HEK293 (cell line): Measurements from ENCODE around the gene SH3PXD2B.

Source experiments
- CTCF ChIA-PET: fragments of 350-600 bp; formaldehyde crosslinking; extraction: SDS; loops from one replicate; lab custom pipeline; 2021; ENCODE audit warnings: antibody characterized with exemption; lab: Yijun Ruan, JAX
- POLR2A ChIA-PET: fragments of 300-600 bp; formaldehyde crosslinking; extraction: SDS; loops from one replicate; lab custom pipeline; 2020; ENCODE audit warnings: antibody characterized with exemption, inconsistent platforms; lab: Yijun Ruan, JAX
- H3K27ac ChIP-seq: fragments of 200-500 bp; sonication (Bioruptor generic); 2 replicates; pipeline ENCODE4 v1.5.1; 2014; ENCODE audit warnings: low read depth, low read length, control low read depth, inconsistent platforms; ENCODE audit errors: extremely low read depth
- H3K36me3 ChIP-seq, 2 experiments: fragments of 200-500 bp in 1 of 2; sonication (Bioruptor generic) in 1 of 2; 1 replicate in 1 of 2; 2 replicates in 1 of 2; pipeline ENCODE4 v1.5.1; 2014 to 2017; ENCODE audit warnings: inconsistent platforms in 2 of 2, low read length in 2 of 2; ENCODE audit not compliant: control insufficient read depth in 2 of 2, insufficient read depth in 1 of 2
- H3K4me1 ChIP-seq: fragments of 200-500 bp; sonication (Bioruptor generic); 2 replicates; pipeline ENCODE4 v1.5.1; 2014; ENCODE audit warnings: mild to moderate bottlenecking, low read length, inconsistent platforms; ENCODE audit not compliant: control insufficient read depth, insufficient read depth
- H3K4me3 ChIP-seq: 2 replicates; pipeline ENCODE4 v1.5.1; 2011; ENCODE audit warnings: low read depth, mild to moderate bottlenecking, control low read depth, low read length, moderate library complexity
- H3K9me3 ChIP-seq: fragments of 200-500 bp; sonication (Bioruptor generic); 2 replicates; pipeline ENCODE4 v1.5.1; 2014; ENCODE audit warnings: low read depth, low read length, inconsistent platforms; ENCODE audit not compliant: control insufficient read depth, insufficient read depth
- GLI4 ChIP-seq: fragments of 450-650 bp; formaldehyde crosslinking; IDR thresholded peaks from 2 replicates; pipeline ENCODE4 v1.5.1; 2016; ENCODE audit warnings: missing biosample characterization, missing genetic modification characterization
- GLIS1 ChIP-seq: fragments of 450-650 bp; formaldehyde crosslinking; IDR thresholded peaks from 2 replicates; pipeline ENCODE4 v1.5.1; 2016; ENCODE audit warnings: missing biosample characterization, missing genetic modification characterization
- OSR2 ChIP-seq: fragments of 450-650 bp; formaldehyde crosslinking; IDR thresholded peaks from 2 replicates; pipeline ENCODE4 v1.5.1; 2016; ENCODE audit warnings: missing biosample characterization, missing genetic modification characterization
- OVOL3 ChIP-seq: fragments of 450-650 bp; formaldehyde crosslinking; IDR thresholded peaks from 2 replicates; pipeline ENCODE4 v1.5.1; 2016; ENCODE audit warnings: missing biosample characterization, missing genetic modification characterization
- SCRT2 ChIP-seq: fragments of 450-650 bp; formaldehyde crosslinking; IDR thresholded peaks from 2 replicates; pipeline ENCODE4 v1.5.1; 2016; ENCODE audit warnings: missing biosample characterization, missing genetic modification characterization
- TCF7L2 ChIP-seq: IDR thresholded peaks from 2 replicates; pipeline ENCODE4 v1.6.1; 2011; ENCODE audit warnings: low read depth, mild to moderate bottlenecking, inconsistent platforms, low read length, moderate library complexity, borderline replicate concordance
- ZFP69B ChIP-seq: fragments of 450-650 bp; formaldehyde crosslinking; IDR thresholded peaks from 2 replicates; pipeline ENCODE4 v1.5.1; 2016; ENCODE audit warnings: missing biosample characterization, missing genetic modification characterization
- ZIC2 ChIP-seq: fragments of 450-650 bp; formaldehyde crosslinking; IDR thresholded peaks from 2 replicates; pipeline ENCODE4 v1.5.1; 2016; ENCODE audit warnings: missing biosample characterization, missing genetic modification characterization
- ZNF114 ChIP-seq: fragments of 450-650 bp; formaldehyde crosslinking; IDR thresholded peaks from 2 replicates; pipeline ENCODE4 v1.5.0; 2017; ENCODE audit warnings: missing biosample characterization, missing genetic modification characterization
- ZNF132 ChIP-seq: fragments of 450-650 bp; formaldehyde crosslinking; IDR thresholded peaks from 2 replicates; pipeline ENCODE4 v1.5.1; 2017; ENCODE audit warnings: missing biosample characterization, missing genetic modification characterization, borderline replicate concordance
- ZNF274 ChIP-seq, 2 experiments: fragments of 200-500 bp in 1 of 2; fragments of 450-650 bp in 1 of 2; sonication (Bioruptor generic) in 1 of 2; formaldehyde crosslinking in 1 of 2; IDR thresholded peaks; 2 replicates each; pipeline versions ENCODE4 v1.5.1 to v1.6.1; 2014 to 2016; ENCODE audit warnings: borderline replicate concordance in 1 of 2, inconsistent platforms in 1 of 2, low read length in 1 of 2, missing biosample characterization in 1 of 2, missing genetic modification characterization in 1 of 2
- ZNF398 ChIP-seq: fragments of 450-650 bp; formaldehyde crosslinking; IDR thresholded peaks from 2 replicates; pipeline ENCODE4 v1.5.1; 2017; ENCODE audit warnings: missing biosample characterization, missing genetic modification characterization
- ZNF416 ChIP-seq: fragments of 450-650 bp; formaldehyde crosslinking; IDR thresholded peaks from 2 replicates; pipeline ENCODE4 v1.5.1; 2016; ENCODE audit warnings: missing biosample characterization, missing genetic modification characterization
- ZNF544 ChIP-seq: fragments of 450-650 bp; formaldehyde crosslinking; IDR thresholded peaks from 2 replicates; pipeline ENCODE4 v1.5.0; 2017; ENCODE audit warnings: missing biosample characterization, missing genetic modification characterization
- ZNF558 ChIP-seq: fragments of 450-650 bp; formaldehyde crosslinking; IDR thresholded peaks from 2 replicates; pipeline ENCODE4 v1.5.1; 2016; ENCODE audit warnings: missing biosample characterization, missing genetic modification characterization
- ZNF600 ChIP-seq: fragments of 450-650 bp; formaldehyde crosslinking; IDR thresholded peaks from 2 replicates; pipeline ENCODE4 v1.5.1; 2016; ENCODE audit warnings: missing biosample characterization, missing genetic modification characterization
- ZNF623 ChIP-seq: fragments of 450-650 bp; formaldehyde crosslinking; IDR thresholded peaks from 2 replicates; pipeline ENCODE4 v1.5.1; 2016; ENCODE audit warnings: missing biosample characterization, missing genetic modification characterization
- ZNF785 ChIP-seq: fragments of 450-650 bp; formaldehyde crosslinking; IDR thresholded peaks from 2 replicates; pipeline ENCODE4 v1.5.1; 2016; ENCODE audit warnings: missing biosample characterization, missing genetic modification characterization
- TF ChIP-seq, protein P1 (sequence below): fragments of 450-650 bp; formaldehyde crosslinking; IDR thresholded peaks from 2 replicates; pipeline ENCODE4 v1.5.1; 2016; ENCODE audit warnings: missing biosample characterization, missing genetic modification characterization
- TF ChIP-seq, protein P2 (sequence below): fragments of 450-650 bp; formaldehyde crosslinking; IDR thresholded peaks from 2 replicates; pipeline ENCODE4 v1.5.1; 2016; ENCODE audit warnings: missing biosample characterization, missing genetic modification characterization
- TF ChIP-seq, protein P3 (sequence below): fragments of 450-650 bp; IDR thresholded peaks from 2 replicates; pipeline ENCODE4 v1.5.1; 2018; ENCODE audit warnings: missing biosample characterization, mild to moderate bottlenecking, missing genetic modification characterization

Gene SH3PXD2B

GRCh38 chr5:172487671-172488070 is 33.3 kb upstream of the SH3PXD2B start:
- H3K4me1 ChIP-seq: no peaks in the 10 kb centered on the region
- TF ChIP-seq ZNF416 (tag by site-specific recombination) (no peak), ZNF114 (no peak), ZNF600 (tag by site-specific recombination) (no peak), ZNF398 (tag by site-specific recombination) (no peak), GLIS1 (no peak), OVOL3 (tag by site-specific recombination) (no peak), ZIC2 (tag by site-specific recombination) (no peak), ZNF132 (tag by site-specific recombination) (no peak), GLI4 (no peak), OSR2 (tag by site-specific recombination) (no peak), TCF7L2 (no peak), ZNF274 (IDR thresholded peaks at IDR 0.05; ENCODE audit: low read length) (no peak), ZNF274 (tag by site-specific recombination; IDR thresholded peaks at IDR 0.05; ENCODE audit: borderline replicate concordance) (no peak), ZNF544 (tag by site-specific recombination) (no peak), SCRT2 (tag by site-specific recombination) (no peak), ZNF558 (tag by site-specific recombination) (no peak), ZFP69B (tag by site-specific recombination) (no peak)
- TF ChIP-seq, protein P1, sequence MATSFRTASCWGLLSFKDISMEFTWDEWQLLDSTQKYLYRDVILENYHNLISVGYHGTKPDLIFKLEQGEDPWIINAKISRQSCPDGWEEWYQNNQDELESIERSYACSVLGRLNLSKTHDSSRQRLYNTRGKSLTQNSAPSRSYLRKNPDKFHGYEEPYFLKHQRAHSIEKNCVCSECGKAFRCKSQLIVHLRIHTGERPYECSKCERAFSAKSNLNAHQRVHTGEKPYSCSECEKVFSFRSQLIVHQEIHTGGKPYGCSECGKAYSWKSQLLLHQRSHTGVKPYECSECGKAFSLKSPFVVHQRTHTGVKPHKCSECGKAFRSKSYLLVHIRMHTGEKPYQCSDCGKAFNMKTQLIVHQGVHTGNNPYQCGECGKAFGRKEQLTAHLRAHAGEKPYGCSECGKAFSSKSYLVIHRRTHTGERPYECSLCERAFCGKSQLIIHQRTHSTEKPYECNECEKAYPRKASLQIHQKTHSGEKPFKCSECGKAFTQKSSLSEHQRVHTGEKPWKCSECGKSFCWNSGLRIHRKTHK (tag by site-specific recombination): no peak
- TF ChIP-seq, protein P2, sequence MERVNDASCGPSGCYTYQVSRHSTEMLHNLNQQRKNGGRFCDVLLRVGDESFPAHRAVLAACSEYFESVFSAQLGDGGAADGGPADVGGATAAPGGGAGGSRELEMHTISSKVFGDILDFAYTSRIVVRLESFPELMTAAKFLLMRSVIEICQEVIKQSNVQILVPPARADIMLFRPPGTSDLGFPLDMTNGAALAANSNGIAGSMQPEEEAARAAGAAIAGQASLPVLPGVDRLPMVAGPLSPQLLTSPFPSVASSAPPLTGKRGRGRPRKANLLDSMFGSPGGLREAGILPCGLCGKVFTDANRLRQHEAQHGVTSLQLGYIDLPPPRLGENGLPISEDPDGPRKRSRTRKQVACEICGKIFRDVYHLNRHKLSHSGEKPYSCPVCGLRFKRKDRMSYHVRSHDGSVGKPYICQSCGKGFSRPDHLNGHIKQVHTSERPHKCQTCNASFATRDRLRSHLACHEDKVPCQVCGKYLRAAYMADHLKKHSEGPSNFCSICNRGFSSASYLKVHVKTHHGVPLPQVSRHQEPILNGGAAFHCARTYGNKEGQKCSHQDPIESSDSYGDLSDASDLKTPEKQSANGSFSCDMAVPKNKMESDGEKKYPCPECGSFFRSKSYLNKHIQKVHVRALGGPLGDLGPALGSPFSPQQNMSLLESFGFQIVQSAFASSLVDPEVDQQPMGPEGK (tag by site-specific recombination): no peak
- TF ChIP-seq, protein P3, sequence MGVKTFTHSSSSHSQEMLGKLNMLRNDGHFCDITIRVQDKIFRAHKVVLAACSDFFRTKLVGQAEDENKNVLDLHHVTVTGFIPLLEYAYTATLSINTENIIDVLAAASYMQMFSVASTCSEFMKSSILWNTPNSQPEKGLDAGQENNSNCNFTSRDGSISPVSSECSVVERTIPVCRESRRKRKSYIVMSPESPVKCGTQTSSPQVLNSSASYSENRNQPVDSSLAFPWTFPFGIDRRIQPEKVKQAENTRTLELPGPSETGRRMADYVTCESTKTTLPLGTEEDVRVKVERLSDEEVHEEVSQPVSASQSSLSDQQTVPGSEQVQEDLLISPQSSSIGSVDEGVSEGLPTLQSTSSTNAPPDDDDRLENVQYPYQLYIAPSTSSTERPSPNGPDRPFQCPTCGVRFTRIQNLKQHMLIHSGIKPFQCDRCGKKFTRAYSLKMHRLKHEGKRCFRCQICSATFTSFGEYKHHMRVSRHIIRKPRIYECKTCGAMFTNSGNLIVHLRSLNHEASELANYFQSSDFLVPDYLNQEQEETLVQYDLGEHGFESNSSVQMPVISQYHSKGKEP (tag by site-specific recombination): no peak
- TF ChIP-seq, all 188 proteins: peak for 0
- Histone ChIP-seq H3K4me3 (no peak overlapping the region), H3K9me3 (no peaks in the 10 kb centered on the region), H3K27ac (no peak overlapping the region), H3K36me3 (no peaks in the 10 kb centered on the region)
- ChIA-PET POLR2A (no interaction called here), CTCF (no interaction called here)

- ChIA-PET CTCF (no interaction called here), POLR2A (no interaction called here)
- no peaks in the 10 kb centered on the region for H3K9me3 ChIP-seq
- no peaks in the 10 kb centered on the region for H3K4me1 ChIP-seq
- TF ChIP-seq ZNF623 (tag by site-specific recombination) (peak; percentile 44), ZNF785 (tag by site-specific recombination) (no peak)
- H3K27ac ChIP-seq: no peak overlapping the region
- no peak overlapping the region for H3K4me3 ChIP-seq
- H3K36me3 ChIP-seq: no peaks in the 10 kb centered on the region
Observed at GRCh38 chr5:172486912-172487311, 32.6 kb upstream of the SH3PXD2B start.
